ENCODE results near the gene B3GNT2.
"Not testable (repeated sequence)": the region's sequence is repeated elsewhere in the genome, so short reads cannot be mapped to it uniquely, and the experiment has no call there.

Gene B3GNT2

GRCh38 chr2:62195421-62196277, at the start of gene B3GNT2:
TSS of gene B3GNT2 (plus strand) at chr2:62196115. CDS start at chr2:62222221, 26,106 bp downstream.
- peak; percentile 91 for DNase-seq (ENCODE audit: low spot score)

GRCh38 chr2:62146790-62147189, 49.1 kb upstream of the B3GNT2 start:
- not testable (repeated sequence) for DNase-seq (ENCODE audit: low spot score)

- no peak for DNase-seq (ENCODE audit: low spot score)
Observed at GRCh38 chr2:62147610-62148301, 48.2 kb upstream of the B3GNT2 start.

GRCh38 chr2:62149708-62150107, 46.2 kb upstream of the B3GNT2 start:
- peak; percentile 13 for DNase-seq (ENCODE audit: low spot score)

- DNase-seq (ENCODE audit: low spot score), result no peak
Observed at GRCh38 chr2:62150597-62151305, 45.2 kb upstream of the B3GNT2 start.

- DNase-seq (ENCODE audit: low spot score), result peak; percentile 25
Observed at GRCh38 chr2:62151306-62151638, 44.6 kb upstream of the B3GNT2 start.

- no peak for DNase-seq (ENCODE audit: low spot score)
Observed at GRCh38 chr2:62152000-62152399, 43.9 kb upstream of the B3GNT2 start.

- no peak for DNase-seq (ENCODE audit: low spot score)
Observed at GRCh38 chr2:62156861-62157496, 38.9 kb upstream of the B3GNT2 start.

- DNase-seq (ENCODE audit: low spot score), result peak; percentile 32
Observed at GRCh38 chr2:62158444-62159121, 37.3 kb upstream of the B3GNT2 start.

- not testable (repeated sequence) for DNase-seq (ENCODE audit: low spot score)
Observed at GRCh38 chr2:62160691-62161090, 35.2 kb upstream of the B3GNT2 start.

GRCh38 chr2:62163106-62163831, 32.6 kb upstream of the B3GNT2 start:
- no peak for DNase-seq (ENCODE audit: low spot score)

GRCh38 chr2:62163834-62164233, 32.1 kb upstream of the B3GNT2 start:
- DNase-seq (ENCODE audit: low spot score), result no peak

GRCh38 chr2:62175728-62176127, 20.2 kb upstream of the B3GNT2 start:
- DNase-seq (ENCODE audit: low spot score), result peak; percentile 52

- no peak for DNase-seq (ENCODE audit: low spot score)
Observed at GRCh38 chr2:62176801-62177200, 19.1 kb upstream of the B3GNT2 start.

- DNase-seq (ENCODE audit: low spot score), result no peak
Observed at GRCh38 chr2:62177392-62178049, 18.4 kb upstream of the B3GNT2 start.

GRCh38 chr2:62178741-62179271, 17.1 kb upstream of the B3GNT2 start:
- DNase-seq (ENCODE audit: low spot score), result no peak

GRCh38 chr2:62180975-62181374, 14.9 kb upstream of the B3GNT2 start:
- DNase-seq (ENCODE audit: low spot score), result no peak

- DNase-seq (ENCODE audit: low spot score), result no peak
Observed at GRCh38 chr2:62181843-62182242, 14.1 kb upstream of the B3GNT2 start.

- DNase-seq (ENCODE audit: low spot score), result no peak
Observed at GRCh38 chr2:62184512-62185230, 11.2 kb upstream of the B3GNT2 start.
